CD4-positive, CD25-positive, alpha-beta regulatory T cell (primary cell): Measurements from ENCODE around the gene KSR2. TPM values are rescaled to one million over a fixed set of nuclear protein-coding genes. Genes with fewer than 3 reads are reported as not detected.
A peak's percentile ranks its signal among the peaks of the same experiment; 100 is the strongest.

Source experiments
- ATAC-seq, 2 donors: fragments of 150-1000 bp; cut with Tn5 transposase; one replicate each; pipeline ENCODE4 v1.10.0; 2021; ENCODE audit warnings: low read depth in 2 of 2, moderate number of reproducible peaks in 2 of 2, moderate library complexity in 1 of 2
- DNase-seq, 3 donors: peaks; one replicate each; pipeline versions ENCODE4 v3.0.0 to v3.0.0-alpha.2; 2012 to 2022; ENCODE audit warnings: mixed read lengths in 1 of 3
- H3K27ac ChIP-seq: one replicate; pipeline ENCODE4 v1.7.0; 2013; ENCODE audit warnings: mild to moderate bottlenecking, low read length; ENCODE audit not compliant: insufficient read depth, poor library complexity, severe bottlenecking
- H3K27me3 ChIP-seq: one replicate; pipeline ENCODE4 v1.7.0; 2013; ENCODE audit warnings: low read length; ENCODE audit not compliant: control insufficient read depth, insufficient read depth
- H3K36me3 ChIP-seq: one replicate; pipeline ENCODE4 v1.7.0; 2013; ENCODE audit warnings: mild to moderate bottlenecking, low read length, moderate library complexity; ENCODE audit not compliant: control insufficient read depth, insufficient read depth
- H3K4me1 ChIP-seq: 2 replicates; pipeline ENCODE4 v1.7.0; 2013; ENCODE audit warnings: mild to moderate bottlenecking, low read length; ENCODE audit not compliant: insufficient read depth, control insufficient read depth, poor library complexity, severe bottlenecking
- H3K4me3 ChIP-seq: one replicate; pipeline ENCODE4 v1.7.0; 2013; ENCODE audit warnings: low read depth, mild to moderate bottlenecking, low read length, moderate library complexity
- H3K9me3 ChIP-seq, 2 experiments: 1 replicate in 1 of 2; 2 replicates in 1 of 2; pipeline ENCODE4 v1.7.0; 2013; ENCODE audit warnings: low read length in 2 of 2, mild to moderate bottlenecking in 1 of 2, moderate library complexity in 1 of 2; ENCODE audit not compliant: control insufficient read depth in 2 of 2
- H3K27ac Mint-ChIP-seq, 3 donors: one replicate each; pipeline ENCODE4 v1.8.0; 2020 to 2022; ENCODE audit warnings: mild to moderate bottlenecking in 3 of 3, mixed read lengths in 3 of 3, moderate library complexity in 2 of 3
- H3K27me3 Mint-ChIP-seq: one replicate; pipeline ENCODE4 v1.8.0; 2022; ENCODE audit warnings: mild to moderate bottlenecking, mixed read lengths
- H3K36me3 Mint-ChIP-seq: one replicate; pipeline ENCODE4 v1.8.0; 2020; ENCODE audit warnings: mixed read lengths
- H3K4me1 Mint-ChIP-seq, 4 donors: one replicate each; pipeline ENCODE4 v1.8.0; 2020 to 2022; ENCODE audit warnings: mixed read lengths in 4 of 4, mild to moderate bottlenecking in 1 of 4
- H3K4me3 Mint-ChIP-seq, 4 donors: one replicate each; pipeline ENCODE4 v1.8.0; 2020 to 2022; ENCODE audit warnings: mild to moderate bottlenecking in 4 of 4, mixed read lengths in 4 of 4, moderate library complexity in 3 of 4
- H3K9me3 Mint-ChIP-seq, 7 donors: one replicate each; pipeline ENCODE4 v1.8.0; 2020 to 2022; ENCODE audit warnings: mixed read lengths in 7 of 7, mild to moderate bottlenecking in 3 of 7, moderate library complexity in 2 of 7
- polyA plus RNA-seq, 4 donors: library from polyadenylated mRNA; unstranded; fragments of 300-500 nt; fragmentation: Illumina TruSeq; gene quantifications; one replicate each; pipeline ENCODE4 v1.2.3, GENCODE V29; 2021
- total RNA-seq: library from RNA; stranded (reverse); gene quantifications from one replicate; pipeline ENCODE4 v1.2.3, GENCODE V29; 2022

The KSR2 gene
- total RNA-seq (0.20 TPM), polyA plus RNA-seq (not detected)

GRCh38 chr12:117968826-117969659 lies at the start of gene KSR2:
KSR2 (minus strand) TSS chr12:117968990; CDS start chr12:117968255, 735 bp downstream.
- Mint-ChIP-seq H3K27me3 (peaks cover 37% of the 10 kb centered on the region), H3K4me1 (peaks cover 0 to 10% (median 2%) of the 10 kb centered on the region in 4 donors), H3K36me3 (peaks cover 3% of the 10 kb centered on the region), H3K4me3 (peak within 1 kb of the TSS; percentile 52 to 85 (median 76)), H3K27ac (peak within 1 kb of the TSS in 1 of 3 donors; percentile 31), H3K9me3 (peaks cover 0 to 18% (median 6%) of the 10 kb centered on the region in 7 donors)
- ATAC-seq (peak; percentile 50 to 53), DNase-seq (peak; percentile 11 to 34 (median 24))
- Histone ChIP-seq H3K36me3 (no peaks in the 10 kb centered on the region), H3K9me3 (peaks cover 5 to 8% of the 10 kb centered on the region in 2 experiments), H3K27me3 (peaks cover 23% of the 10 kb centered on the region), H3K4me3 (no peak within 1 kb of the TSS), H3K27ac (no peak within 1 kb of the TSS), H3K4me1 (peaks cover 11% of the 10 kb centered on the region)

GRCh38 chr12:118017926-118018325 lies 49.1 kb upstream of the KSR2 start:
- peak overlapping the region in 2 of 3 donors; percentile 3 to 39 for H3K27ac Mint-ChIP-seq
- peak overlapping the region; percentile 27 to 90 (median 68) for H3K4me3 Mint-ChIP-seq
- peaks cover 5% of the 10 kb centered on the region for H3K27me3 Mint-ChIP-seq
- no peak for ATAC-seq
- no peak overlapping the region for H3K27ac ChIP-seq
- no peaks in the 10 kb centered on the region for H3K27me3 ChIP-seq
- peaks cover 29% of the 10 kb centered on the region for H3K36me3 ChIP-seq
- no peak for DNase-seq
- peaks cover 10 to 26% (median 16%) of the 10 kb centered on the region in 4 donors for H3K4me1 Mint-ChIP-seq
- peaks cover 10% of the 10 kb centered on the region for H3K4me1 ChIP-seq
- H3K4me3 ChIP-seq: peak overlapping the region; percentile 85
- peaks cover 0 to 2% (median 0%) of the 10 kb centered on the region in 7 donors for H3K9me3 Mint-ChIP-seq
- H3K9me3 ChIP-seq: no peaks in the 10 kb centered on the region
- peaks cover 18% of the 10 kb centered on the region for H3K36me3 Mint-ChIP-seq

GRCh38 chr12:118016424-118017264 lies 47.9 kb upstream of the KSR2 start, which contains the start of gene RFC5:
RFC5 (plus strand) TSS chr12:118016703; CDS start chr12:118016828, 125 bp downstream.
- peaks cover 10% of the 10 kb centered on the region for H3K4me1 ChIP-seq
- no peak within 1 kb of the TSS for H3K27ac ChIP-seq
- peaks cover 9% of the 10 kb centered on the region for H3K36me3 Mint-ChIP-seq
- ATAC-seq: peak; percentile 96 to 98
- H3K27me3 Mint-ChIP-seq: peaks cover 9% of the 10 kb centered on the region
- no peaks in the 10 kb centered on the region for H3K27me3 ChIP-seq
- peaks cover 10 to 26% (median 16%) of the 10 kb centered on the region in 4 donors for H3K4me1 Mint-ChIP-seq
- H3K27ac Mint-ChIP-seq: peak within 1 kb of the TSS; percentile 76 to 93 (median 90)
- H3K4me3 Mint-ChIP-seq: peak within 1 kb of the TSS; percentile 87 to 93 (median 90)
- peak within 1 kb of the TSS; percentile 85 for H3K4me3 ChIP-seq
- peaks cover 21% of the 10 kb centered on the region for H3K36me3 ChIP-seq
- DNase-seq: peak; percentile 96 to 97 (median 97)
- H3K9me3 ChIP-seq: no peaks in the 10 kb centered on the region
- H3K9me3 Mint-ChIP-seq: peaks cover 0 to 2% (median 0%) of the 10 kb centered on the region in 7 donors

GRCh38 chr12:118015944-118016343 lies 47.2 kb upstream of the KSR2 start:
- peaks cover 19% of the 10 kb centered on the region for H3K36me3 ChIP-seq
- Mint-ChIP-seq H3K4me3 (peak overlapping the region; percentile 87 to 93 (median 90)), H3K27me3 (peaks cover 9% of the 10 kb centered on the region), H3K36me3 (peaks cover 7% of the 10 kb centered on the region), H3K9me3 (peaks cover 0 to 2% (median 0%) of the 10 kb centered on the region in 7 donors), H3K4me1 (peaks cover 8 to 26% (median 16%) of the 10 kb centered on the region in 4 donors), H3K27ac (peak overlapping the region in 1 of 3 donors; percentile 93)
- H3K27ac ChIP-seq: no peak overlapping the region
- DNase-seq (no peak), ATAC-seq (no peak)
- H3K27me3 ChIP-seq: no peaks in the 10 kb centered on the region
- H3K4me3 ChIP-seq: no peak overlapping the region
- no peaks in the 10 kb centered on the region for H3K9me3 ChIP-seq
- peaks cover 10% of the 10 kb centered on the region for H3K4me1 ChIP-seq

- H3K4me3 Mint-ChIP-seq: peak overlapping the region; percentile 41 to 93 (median 74)
- H3K27ac ChIP-seq: no peak overlapping the region
- no peak overlapping the region for H3K27ac Mint-ChIP-seq
Observed at GRCh38 chr12:118015306-118015705, 46.5 kb upstream of the KSR2 start.

GRCh38 chr12:118013283-118013682 lies 44.5 kb upstream of the KSR2 start:
- peaks cover 9% of the 10 kb centered on the region for H3K27me3 Mint-ChIP-seq

More at GRCh38 chr12:118015306-118015705, 46.5 kb upstream of the KSR2 start:
- no peaks in the 10 kb centered on the region for H3K27me3 ChIP-seq
- H3K9me3 Mint-ChIP-seq: peaks cover 0 to 2% (median 0%) of the 10 kb centered on the region in 7 donors
- ATAC-seq: no peak
- no peaks in the 10 kb centered on the region for H3K9me3 ChIP-seq
- H3K36me3 Mint-ChIP-seq: peaks cover 3% of the 10 kb centered on the region
- DNase-seq: no peak
- peaks cover 5 to 26% (median 16%) of the 10 kb centered on the region in 4 donors for H3K4me1 Mint-ChIP-seq
- H3K4me3 ChIP-seq: no peak overlapping the region
- peaks cover 14% of the 10 kb centered on the region for H3K36me3 ChIP-seq
- H3K27me3 Mint-ChIP-seq: peaks cover 9% of the 10 kb centered on the region
- H3K4me1 ChIP-seq: peaks cover 10% of the 10 kb centered on the region

GRCh38 chr12:118011961-118012360 lies 43.2 kb upstream of the KSR2 start:
- Histone ChIP-seq H3K27me3 (no peaks in the 10 kb centered on the region), H3K4me1 (peaks cover under 1% of the 10 kb centered on the region), H3K4me3 (no peak overlapping the region), H3K9me3 (no peaks in the 10 kb centered on the region), H3K36me3 (no peaks in the 10 kb centered on the region), H3K27ac (no peak overlapping the region)
- ATAC-seq: no peak
- H3K27ac Mint-ChIP-seq: no peak overlapping the region
- H3K27me3 Mint-ChIP-seq: peaks cover 9% of the 10 kb centered on the region
- no peak for DNase-seq
- no peak overlapping the region for H3K4me3 Mint-ChIP-seq
- peaks cover 0 to 2% (median 0%) of the 10 kb centered on the region in 7 donors for H3K9me3 Mint-ChIP-seq
- peaks cover 0 to 10% (median 3%) of the 10 kb centered on the region in 4 donors for H3K4me1 Mint-ChIP-seq
- H3K36me3 Mint-ChIP-seq: no peaks in the 10 kb centered on the region

More at GRCh38 chr12:118013283-118013682, 44.5 kb upstream of the KSR2 start:
- Histone ChIP-seq H3K9me3 (no peaks in the 10 kb centered on the region), H3K4me3 (no peak overlapping the region), H3K36me3 (no peaks in the 10 kb centered on the region), H3K27ac (no peak overlapping the region), H3K27me3 (no peaks in the 10 kb centered on the region), H3K4me1 (peaks cover 10% of the 10 kb centered on the region)
- Mint-ChIP-seq H3K4me1 (peaks cover 5 to 20% (median 14%) of the 10 kb centered on the region in 4 donors), H3K9me3 (peaks cover 0 to 2% (median 0%) of the 10 kb centered on the region in 7 donors), H3K27ac (no peak overlapping the region), H3K36me3 (no peaks in the 10 kb centered on the region), H3K4me3 (peak overlapping the region in 2 of 4 donors; percentile 0 to 70)
- no peak for ATAC-seq
- no peak for DNase-seq
